ENCODE measurements around the gene TMEM25.
"Not testable (repeated sequence)": the region's sequence is repeated elsewhere in the genome, so short reads cannot be mapped to it uniquely, and the experiment has no call there.

Gene TMEM25

GRCh38 chr11:118530683-118531596, at the start of gene TMEM25:
TSS of gene TMEM25 (plus strand) at chr11:118531192. CDS start at chr11:118531802, 610 bp downstream.
- DNase-seq: peak in 1 of 2 donors; percentile 13

GRCh38 chr11:118481238-118481637, 49.8 kb upstream of the TMEM25 start:
- not testable (repeated sequence) for DNase-seq

DNA sequence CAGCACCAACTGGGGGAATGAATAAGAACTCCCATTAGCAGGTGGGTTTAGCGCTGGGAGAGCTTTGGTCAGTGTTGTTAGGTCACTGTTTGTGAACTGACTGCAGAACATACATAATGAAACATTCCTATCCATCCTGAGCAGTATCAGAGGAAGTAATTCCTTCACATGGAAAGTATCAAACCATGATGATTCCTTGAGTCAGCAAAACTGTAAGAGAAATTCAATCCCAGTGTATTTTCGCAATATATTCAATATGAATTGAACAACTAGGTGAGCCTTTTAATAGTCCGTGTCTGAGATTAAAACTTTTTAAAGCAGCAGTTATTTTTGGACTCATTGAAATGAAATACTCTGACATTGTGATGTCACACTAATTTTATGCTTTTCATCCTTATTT, 46.6 kb upstream of the TMEM25 start:
- DNase-seq: no peak

- DNase-seq: no peak
Observed at GRCh38 chr11:118485273-118485672, 45.7 kb upstream of the TMEM25 start.

DNA sequence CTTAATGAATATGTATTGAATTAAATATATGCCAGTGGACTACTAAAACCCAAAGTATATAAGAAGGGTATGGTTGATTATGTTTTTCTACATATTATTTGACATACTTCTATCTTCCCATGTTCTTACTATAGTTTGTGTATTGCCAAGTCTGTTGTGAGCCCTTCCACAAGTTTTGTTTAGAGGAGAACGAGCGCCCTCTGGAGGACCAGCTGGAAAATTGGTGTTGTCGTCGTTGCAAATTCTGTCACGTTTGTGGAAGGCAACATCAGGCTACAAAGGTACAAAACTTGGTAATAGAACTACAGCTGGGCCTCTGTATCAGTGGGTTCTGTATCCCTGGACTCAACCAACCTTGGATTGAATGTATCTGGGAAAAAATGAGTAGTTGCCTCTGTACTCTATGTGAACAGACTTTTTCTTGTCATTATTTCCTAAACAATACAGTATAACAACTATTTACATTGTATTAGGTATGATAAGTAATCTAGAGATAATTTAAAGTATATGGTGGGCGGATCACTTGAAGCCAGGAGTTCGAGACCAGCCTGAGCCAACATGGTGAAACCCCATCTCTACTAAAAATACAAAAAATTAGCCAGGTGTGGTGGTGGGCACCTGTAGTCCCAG, 42.4 kb upstream of the TMEM25 start:
- peak; percentile 41 to 85 for DNase-seq

DNA sequence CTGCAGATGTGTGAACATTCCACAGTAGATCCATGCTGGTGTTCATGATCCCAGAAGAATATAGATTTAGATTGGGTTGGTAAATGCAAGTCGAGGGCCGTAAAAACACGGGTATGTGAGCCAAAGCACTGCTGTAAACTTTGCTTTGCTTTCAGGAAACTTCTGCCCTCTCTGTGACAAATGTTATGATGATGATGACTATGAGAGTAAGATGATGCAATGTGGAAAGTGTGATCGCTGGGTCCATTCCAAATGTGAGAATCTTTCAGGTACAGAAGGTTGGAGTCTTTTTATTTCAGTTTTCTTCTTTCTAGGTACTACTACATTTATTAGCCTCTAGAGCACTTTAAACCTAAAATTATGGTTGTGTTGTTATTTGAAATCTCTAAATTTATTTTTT, 40.0 kb upstream of the TMEM25 start:
- no peak for DNase-seq

DNA sequence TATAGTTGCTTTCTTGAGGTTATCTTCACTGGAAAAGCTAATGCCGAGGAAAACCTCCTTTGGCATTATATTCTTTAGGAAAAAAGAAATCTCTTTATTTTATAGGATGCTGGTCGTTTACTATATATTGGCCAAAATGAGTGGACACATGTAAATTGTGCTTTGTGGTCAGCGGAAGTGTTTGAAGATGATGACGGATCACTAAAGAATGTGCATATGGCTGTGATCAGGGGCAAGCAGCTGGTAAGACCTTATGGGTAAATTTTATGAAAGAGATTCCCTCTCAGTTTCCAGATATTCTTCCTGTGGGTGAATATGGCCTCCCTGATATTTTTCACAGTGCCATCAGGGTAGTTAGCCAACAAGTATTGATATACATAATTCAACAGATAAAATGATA, 33.2 kb upstream of the TMEM25 start:
- DNase-seq: no peak

DNA sequence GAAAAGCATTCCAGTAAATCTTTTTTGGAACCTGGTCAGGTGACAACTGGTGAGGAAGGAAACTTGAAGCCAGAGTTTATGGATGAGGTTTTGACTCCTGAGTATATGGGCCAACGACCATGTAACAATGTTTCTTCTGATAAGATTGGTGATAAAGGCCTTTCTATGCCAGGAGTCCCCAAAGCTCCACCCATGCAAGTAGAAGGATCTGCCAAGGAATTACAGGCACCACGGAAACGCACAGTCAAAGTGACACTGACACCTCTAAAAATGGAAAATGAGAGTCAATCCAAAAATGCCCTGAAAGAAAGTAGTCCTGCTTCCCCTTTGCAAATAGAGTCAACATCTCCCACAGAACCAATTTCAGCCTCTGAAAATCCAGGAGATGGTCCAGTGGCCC, 27.8 kb upstream of the TMEM25 start:
- DNase-seq: no peak

- DNase-seq: no peak
Observed at GRCh38 chr11:118511601-118512000, 19.4 kb upstream of the TMEM25 start.

DNA sequence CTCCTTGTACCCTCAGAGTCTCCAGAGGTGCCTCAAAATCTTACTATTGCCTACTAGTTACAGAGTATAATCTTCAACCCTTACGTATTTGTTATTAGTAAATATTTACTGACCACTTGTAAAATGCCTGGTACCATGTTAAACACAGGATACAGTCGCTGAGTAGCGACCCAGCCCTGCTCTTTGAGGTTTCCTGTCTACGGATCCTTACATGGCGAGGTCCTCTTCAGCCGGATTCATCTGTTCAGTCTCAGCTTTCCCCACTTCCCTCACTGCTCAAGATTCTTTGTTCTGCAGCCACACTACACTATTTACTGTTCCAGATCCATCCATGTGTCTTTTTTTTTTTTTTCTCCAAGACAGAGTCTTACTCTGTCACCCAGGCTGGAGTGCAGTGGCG, 16.9 kb upstream of the TMEM25 start:
- no peak for DNase-seq

DNA sequence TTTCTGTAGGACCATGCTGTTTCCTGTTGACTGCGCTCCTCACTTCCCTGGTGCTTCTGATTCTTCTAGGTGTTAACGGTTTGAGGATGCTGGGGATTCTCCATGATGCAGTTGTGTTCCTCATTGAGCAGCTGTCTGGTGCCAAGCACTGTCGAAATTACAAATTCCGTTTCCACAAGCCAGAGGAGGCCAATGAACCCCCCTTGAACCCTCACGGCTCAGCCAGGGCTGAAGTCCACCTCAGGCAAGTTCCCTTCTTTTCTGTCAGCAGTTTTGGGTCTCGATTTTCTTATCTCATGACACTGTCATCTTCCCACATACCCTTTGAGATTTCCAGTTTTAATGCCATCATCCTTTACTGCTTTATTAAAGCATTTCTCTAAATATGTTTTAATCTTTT, 11.4 kb upstream of the TMEM25 start:
- DNase-seq: no peak

- DNase-seq: peak; percentile 26 to 50
Observed at GRCh38 chr11:118521892-118522311, 9.1 kb upstream of the TMEM25 start.

DNA sequence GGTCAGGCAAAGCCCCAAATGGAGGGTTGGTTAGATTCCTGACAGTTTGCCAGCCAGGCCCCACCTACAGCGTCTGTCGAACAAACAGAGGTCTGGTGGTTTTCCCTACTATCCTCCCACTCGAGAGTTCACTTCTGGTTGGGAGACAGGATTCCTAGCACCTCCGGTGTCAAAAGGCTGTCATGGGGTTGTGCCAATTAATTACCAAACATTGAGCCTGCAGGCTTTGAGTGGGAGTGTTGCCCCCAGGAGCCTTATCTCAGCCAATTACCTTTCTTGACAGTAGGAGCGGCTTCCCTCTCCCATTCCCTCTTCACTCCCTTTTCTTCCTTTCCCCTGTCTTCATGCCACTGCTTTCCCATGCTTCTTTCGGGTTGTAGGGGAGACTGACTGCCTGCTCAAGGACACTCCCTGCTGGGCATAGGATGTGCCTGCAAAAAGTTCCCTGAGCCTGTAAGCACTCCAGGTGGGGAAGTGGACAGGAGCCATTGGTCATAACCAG, 8.4 kb upstream of the TMEM25 start:
- no peak for DNase-seq

DNA sequence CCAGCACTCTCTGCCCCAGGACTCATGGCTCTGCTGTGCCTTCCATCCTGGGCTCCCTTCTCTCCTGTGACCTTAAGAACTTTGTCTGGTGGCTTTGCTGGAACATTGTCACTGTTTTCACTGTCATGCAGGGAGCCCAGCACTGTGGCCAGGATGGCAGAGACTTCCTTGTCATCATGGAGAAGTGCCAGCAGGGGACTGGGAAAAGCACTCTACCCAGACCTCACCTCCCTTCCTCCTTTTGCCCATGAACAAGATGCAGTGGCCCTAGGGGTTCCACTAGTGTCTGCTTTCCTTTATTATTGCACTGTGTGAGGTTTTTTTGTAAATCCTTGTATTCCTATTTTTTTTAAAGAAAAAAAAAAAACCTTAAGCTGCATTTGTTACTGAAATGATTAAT, 6.6 kb upstream of the TMEM25 start:
- DNase-seq: no peak

- DNase-seq: no peak
Observed at GRCh38 chr11:118524757-118525470, 6.1 kb upstream of the TMEM25 start.

- no peak for DNase-seq
Observed at GRCh38 chr11:118526688-118527087, 4.3 kb upstream of the TMEM25 start.

DNA sequence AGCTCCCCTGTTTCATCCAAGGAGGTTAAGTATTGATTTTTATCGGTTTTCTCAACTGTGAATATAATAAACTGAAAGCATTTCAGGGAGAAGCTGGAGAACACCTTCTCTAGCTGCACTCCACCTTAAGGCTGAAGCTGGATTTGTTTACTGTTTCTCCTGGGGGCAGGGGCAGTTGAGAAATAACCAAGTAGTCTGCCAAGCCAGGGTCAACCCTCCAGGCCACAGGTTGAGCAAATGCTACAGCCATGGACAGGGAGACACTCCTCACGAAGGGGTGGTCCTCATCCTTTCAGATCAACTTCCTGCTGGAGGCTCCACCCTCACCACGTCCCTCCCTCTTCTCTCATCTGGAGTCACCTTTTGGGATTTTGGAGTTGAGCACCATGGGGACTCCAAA, 3.9 kb upstream of the TMEM25 start, which contains the start of gene TTC36:
TSS of gene TTC36 (plus strand) at position 366 of the 400 bp plus-strand sequence. CDS start at position 387, 21 bp downstream.
- DNase-seq: no peak

GRCh38 chr11:118528511-118528910, 2.5 kb upstream of the TMEM25 start:
- DNase-seq: no peak

DNA sequence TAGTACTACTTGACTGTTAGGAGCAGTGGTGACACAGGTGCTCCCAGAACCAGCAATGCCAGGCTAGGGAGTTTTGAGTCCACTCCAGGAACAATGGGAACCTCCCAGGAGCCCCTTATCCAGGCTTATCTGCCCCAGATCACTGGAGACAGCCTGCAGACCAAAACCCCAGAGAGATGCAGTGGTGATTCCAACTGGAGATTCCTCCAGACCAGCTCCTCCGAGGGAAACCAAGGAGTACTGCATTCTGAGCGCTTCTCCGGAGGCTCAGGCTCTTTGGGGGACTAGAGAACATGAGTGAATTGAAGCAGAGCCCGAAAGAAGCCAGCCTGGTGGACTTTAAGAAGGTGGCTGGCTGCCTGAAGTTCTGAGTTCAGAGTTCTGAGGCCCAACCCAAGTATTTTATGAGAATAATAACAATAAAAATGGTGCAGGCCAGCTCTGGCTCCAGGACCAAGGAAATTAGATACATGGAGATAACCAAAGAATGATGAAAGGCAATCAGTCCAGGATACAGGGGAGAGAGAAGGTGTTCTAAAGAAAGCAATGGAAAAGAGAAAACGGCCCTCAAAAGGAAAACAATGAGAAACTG, 1.3 kb upstream of the TMEM25 start:
- DNase-seq: no peak

DNA sequence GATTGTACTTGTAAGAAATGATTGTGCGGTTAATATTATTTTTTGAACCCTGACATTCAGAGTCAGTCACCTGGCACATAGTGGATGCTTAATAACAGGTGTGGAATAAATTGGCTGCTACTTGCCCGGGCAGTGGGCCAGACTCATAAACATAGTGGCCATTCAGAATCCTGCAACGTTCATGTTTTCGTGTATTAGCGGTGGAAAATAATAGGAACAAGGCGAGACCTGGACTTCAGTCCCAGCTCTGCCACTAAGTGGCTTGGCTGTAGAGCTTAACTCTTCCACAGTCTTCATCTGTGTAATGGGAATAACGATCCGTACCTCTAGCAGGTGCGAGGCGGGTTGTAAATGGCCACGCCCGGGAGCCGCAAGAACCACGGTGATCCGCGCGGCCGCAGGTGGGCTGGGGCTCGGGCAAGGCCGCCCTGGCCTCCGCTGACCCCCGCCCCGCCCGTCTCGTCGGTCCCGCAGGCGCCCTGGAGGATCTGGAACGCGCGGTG, 761 bp upstream of the TMEM25 start:
- no peak for DNase-seq

DNA sequence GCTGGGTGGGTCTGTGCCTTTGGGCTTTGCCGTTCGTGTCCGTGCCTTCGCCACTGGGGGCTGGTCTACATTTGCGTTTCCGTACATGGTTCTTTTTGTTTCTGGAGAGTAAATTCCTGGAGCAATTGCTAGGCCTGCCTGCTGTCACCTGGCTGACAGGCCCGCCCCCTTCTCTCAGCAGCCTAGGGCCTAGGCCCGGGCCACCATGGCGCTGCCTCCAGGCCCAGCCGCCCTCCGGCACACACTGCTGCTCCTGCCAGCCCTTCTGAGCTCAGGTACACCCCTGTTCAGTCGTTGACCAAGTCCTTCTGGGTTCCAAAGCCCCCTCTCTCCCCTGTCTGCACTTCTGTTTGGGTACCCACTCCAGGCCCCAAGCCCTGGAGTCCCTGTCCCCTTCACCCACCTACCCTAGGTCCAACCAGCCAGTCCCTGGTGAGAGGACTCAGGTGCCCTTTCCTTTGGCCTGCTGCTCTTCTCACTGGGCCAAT, 649 bp downstream of the TMEM25 start:
- DNase-seq: no peak

GRCh38 chr11:118532091-118532490, 1.1 kb downstream of the TMEM25 start:
- DNase-seq: no peak
